ENCODE data around the gene CNOT6L. TPM values are rescaled to one million over a fixed set of nuclear protein-coding genes. Genes with fewer than 3 reads are reported as not detected.

The CNOT6L gene
- polyA plus RNA-seq, 2 of the 4 experiments (the other 2 are of a cell fraction) = 5.8 to 8.7 TPM

DNA sequence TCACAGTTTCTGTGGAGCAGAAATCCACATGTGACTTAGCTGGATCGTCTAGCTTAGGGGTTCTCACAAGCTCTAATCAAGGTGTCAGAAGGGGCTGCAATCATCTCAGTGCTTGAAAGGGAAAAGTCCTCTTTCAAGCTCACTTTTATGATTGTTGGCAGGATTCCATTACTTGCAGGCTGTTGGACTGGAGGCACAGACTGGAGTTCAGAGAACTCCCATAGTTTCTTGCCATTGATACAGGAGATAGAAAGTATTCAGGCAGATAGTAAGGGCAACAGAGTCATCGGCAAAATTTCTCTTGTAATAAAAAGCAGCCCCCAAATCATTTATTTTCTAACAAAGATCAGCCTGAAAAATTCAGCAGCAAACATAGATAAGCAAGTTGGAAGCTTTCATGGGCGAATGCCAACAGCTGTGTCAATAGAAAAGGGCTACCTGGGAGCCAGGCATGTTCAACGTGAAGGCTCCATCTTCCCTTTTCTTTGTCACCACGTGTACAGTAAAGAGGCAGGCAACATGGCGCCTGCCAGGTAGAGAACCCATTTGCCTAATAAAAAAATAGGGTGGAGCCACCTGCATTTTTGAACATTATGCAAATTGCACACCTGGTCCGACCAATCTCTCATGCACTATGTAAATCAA is 149.1 kb downstream of the CNOT6L start (continued):
- TF ChIP-seq, protein P1, sequence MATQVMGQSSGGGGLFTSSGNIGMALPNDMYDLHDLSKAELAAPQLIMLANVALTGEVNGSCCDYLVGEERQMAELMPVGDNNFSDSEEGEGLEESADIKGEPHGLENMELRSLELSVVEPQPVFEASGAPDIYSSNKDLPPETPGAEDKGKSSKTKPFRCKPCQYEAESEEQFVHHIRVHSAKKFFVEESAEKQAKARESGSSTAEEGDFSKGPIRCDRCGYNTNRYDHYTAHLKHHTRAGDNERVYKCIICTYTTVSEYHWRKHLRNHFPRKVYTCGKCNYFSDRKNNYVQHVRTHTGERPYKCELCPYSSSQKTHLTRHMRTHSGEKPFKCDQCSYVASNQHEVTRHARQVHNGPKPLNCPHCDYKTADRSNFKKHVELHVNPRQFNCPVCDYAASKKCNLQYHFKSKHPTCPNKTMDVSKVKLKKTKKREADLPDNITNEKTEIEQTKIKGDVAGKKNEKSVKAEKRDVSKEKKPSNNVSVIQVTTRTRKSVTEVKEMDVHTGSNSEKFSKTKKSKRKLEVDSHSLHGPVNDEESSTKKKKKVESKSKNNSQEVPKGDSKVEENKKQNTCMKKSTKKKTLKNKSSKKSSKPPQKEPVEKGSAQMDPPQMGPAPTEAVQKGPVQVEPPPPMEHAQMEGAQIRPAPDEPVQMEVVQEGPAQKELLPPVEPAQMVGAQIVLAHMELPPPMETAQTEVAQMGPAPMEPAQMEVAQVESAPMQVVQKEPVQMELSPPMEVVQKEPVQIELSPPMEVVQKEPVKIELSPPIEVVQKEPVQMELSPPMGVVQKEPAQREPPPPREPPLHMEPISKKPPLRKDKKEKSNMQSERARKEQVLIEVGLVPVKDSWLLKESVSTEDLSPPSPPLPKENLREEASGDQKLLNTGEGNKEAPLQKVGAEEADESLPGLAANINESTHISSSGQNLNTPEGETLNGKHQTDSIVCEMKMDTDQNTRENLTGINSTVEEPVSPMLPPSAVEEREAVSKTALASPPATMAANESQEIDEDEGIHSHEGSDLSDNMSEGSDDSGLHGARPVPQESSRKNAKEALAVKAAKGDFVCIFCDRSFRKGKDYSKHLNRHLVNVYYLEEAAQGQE (IDR thresholded peaks at IDR 0.05) = no peak
- no peak for TF ChIP-seq HEYL (CRISPR knock-in tag; IDR thresholded peaks at IDR 0.05)
- TF ChIP-seq ZSCAN20 (CRISPR knock-in tag; IDR thresholded peaks at IDR 0.05) = no peak
- no peak for TF ChIP-seq NPAS2 (CRISPR knock-in tag; IDR thresholded peaks at IDR 0.05; ENCODE audit: borderline replicate concordance)
- TF ChIP-seq, protein P2, sequence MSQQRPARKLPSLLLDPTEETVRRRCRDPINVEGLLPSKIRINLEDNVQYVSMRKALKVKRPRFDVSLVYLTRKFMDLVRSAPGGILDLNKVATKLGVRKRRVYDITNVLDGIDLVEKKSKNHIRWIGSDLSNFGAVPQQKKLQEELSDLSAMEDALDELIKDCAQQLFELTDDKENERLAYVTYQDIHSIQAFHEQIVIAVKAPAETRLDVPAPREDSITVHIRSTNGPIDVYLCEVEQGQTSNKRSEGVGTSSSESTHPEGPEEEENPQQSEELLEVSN (IDR thresholded peaks at IDR 0.05; ENCODE audit: borderline replicate concordance, low read depth) = no peak

- H3K4me1 ChIP-seq = no peaks in the 10 kb centered on the region
- ATAC-seq (no peak), DNase-seq (ENCODE audit: low read depth in 1 of 2, low spot score in 1 of 2) (no peak), FAIRE-seq (no peak)
- 81% methylated on average over 4 of the region's 4 CpGs for WGBS (ENCODE audit: missing lambda C conversion rate)
- no peak overlapping the region for H3K4me3 ChIP-seq
- POLR2A ChIA-PET = no interaction called here
- CTCF ChIA-PET = no interaction called here
- TF ChIP-seq, protein P3, sequence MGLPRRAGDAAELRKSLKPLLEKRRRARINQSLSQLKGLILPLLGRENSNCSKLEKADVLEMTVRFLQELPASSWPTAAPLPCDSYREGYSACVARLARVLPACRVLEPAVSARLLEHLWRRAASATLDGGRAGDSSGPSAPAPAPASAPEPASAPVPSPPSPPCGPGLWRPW (IDR thresholded peaks at IDR 0.05) = no peak
- TF ChIP-seq HOXB13 (CRISPR knock-in tag; IDR thresholded peaks at IDR 0.05; ENCODE audit: low read depth) = no peak
- no peak for TF ChIP-seq HOXA7 (CRISPR knock-in tag; IDR thresholded peaks at IDR 0.05)
- TF ChIP-seq MAFK (IDR thresholded peaks at IDR 0.05; ENCODE audit: partially characterized antibody) = peak; percentile 70
- no peaks in the 10 kb centered on the region; the same call in 2 of the 3 replicates for H3K9me3 ChIP-seq
- no peak overlapping the region for H3K4me2 ChIP-seq
- no peak overlapping the region for H3K27ac ChIP-seq
These were observed 153.6 kb downstream of the CNOT6L start for GRCh38 chr4:77665381-77666069.

Small RNAs within 50 kb of the gene (small RNA-seq; reads per million reads assigned to genes)
- gene AC112225.1 (0 reads per million in 6 experiments), gene RF00612 (0 reads per million in 6 experiments)

Other genes with a start within 250 kb of the CNOT6L start
- not detected in 2 replicates for gene CXCL13, start 213.5 kb downstream of the CNOT6L start, polyA plus RNA-seq (2011; rRNA removed)
- gene CXCL13, start 213.5 kb downstream of the CNOT6L start, polyA plus RNA-seq (2017; fragmentation: RNase III; extraction: RNeasy Plus Mini Kit Qiagen cat#74134 plus additional on column Dnase treatment) = not detected in 3 replicates
- 35.8 and 62.3 TPM in 2 replicates for gene MRPL1, start 43.5 kb upstream of the CNOT6L start, polyA plus RNA-seq (2011; rRNA removed)
- gene MRPL1, start 43.5 kb upstream of the CNOT6L start, polyA plus RNA-seq (2017; fragmentation: RNase III; extraction: RNeasy Plus Mini Kit Qiagen cat#74134 plus additional on column Dnase treatment) = 24.6 to 30.0 TPM (median 27.7 TPM) in 3 replicates
- gene FRAS1, start 238.0 kb upstream of the CNOT6L start, polyA plus RNA-seq (2011; rRNA removed) = 5.8 and 8.8 TPM in 2 replicates
- gene FRAS1, start 238.0 kb upstream of the CNOT6L start, polyA plus RNA-seq (2017; fragmentation: RNase III; extraction: RNeasy Plus Mini Kit Qiagen cat#74134 plus additional on column Dnase treatment) = 2.3 to 3.0 TPM (median 2.8 TPM) in 3 replicates